NCI-H2081 treated with DMSO at 0.1 percent for 48 hours (cell line): ENCODE data around the gene ZNF670.
"Not testable (repeated sequence)": the region's sequence is repeated elsewhere in the genome, so short reads cannot be mapped to it uniquely, and the experiment has no call there.

Experiments
- DNase-seq: peaks from one replicate; lab custom pipeline; 2025; lab: John Stamatoyannopoulos, UW

The ZNF670 gene

GRCh38 chr1:247037511-247038320 is 40.9 kb downstream of the ZNF670 start:
- DNase-seq: no peak

- DNase-seq: not testable (repeated sequence)
These were observed 46.3 kb downstream of the ZNF670 start for GRCh38 chr1:247032306-247032705.
